Measurements from ENCODE around the gene USP8.

DNA sequence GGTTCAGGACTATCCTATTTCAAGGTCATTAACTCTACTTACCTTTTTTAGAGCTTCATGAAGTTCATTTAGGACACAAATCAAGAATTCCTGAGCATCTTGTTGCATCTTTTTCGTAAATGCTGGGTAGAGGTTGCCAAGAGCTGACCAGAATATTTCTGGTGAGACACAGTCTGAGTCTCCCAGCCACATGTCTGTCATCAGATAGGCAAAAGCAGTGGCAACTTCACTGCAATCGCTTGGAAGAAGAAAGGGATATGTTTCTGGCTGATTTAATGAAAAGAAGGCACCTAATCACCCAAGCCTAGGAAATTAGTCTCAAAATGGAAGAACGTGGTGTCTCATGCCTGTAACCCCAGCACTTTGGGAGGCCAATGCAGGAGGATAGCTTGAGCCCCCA is 119.4 kb downstream of the USP8 start:
- TF ChIP-seq POLR2A (IDR thresholded peaks at IDR 0.05; ENCODE audit: low read depth, low read length) = no peak
- TF ChIP-seq POLR2AphosphoS5 (IDR thresholded peaks at IDR 0.05; ENCODE audit: low read depth, low read length) = no peak
- TF ChIP-seq TAF1 (IDR thresholded peaks at IDR 0.05; ENCODE audit: low read depth, low read length) = no peak
- no peak for TF ChIP-seq SPI1 (IDR thresholded peaks at IDR 0.05; ENCODE audit: low read depth, low read length)
- TF ChIP-seq POU2F2 (IDR thresholded peaks at IDR 0.05; ENCODE audit: low read depth, low read length) = no peak
- no peak for TF ChIP-seq PAX5 (IDR thresholded peaks at IDR 0.05; ENCODE audit: insufficient read depth, low read length, severe bottlenecking)
